Nucleus accumbens (tissue), 56 donors: Measurements from ENCODE around the gene KLF13.
"Not testable (repeated sequence)": the region's sequence is repeated elsewhere in the genome, so short reads cannot be mapped to it uniquely, and the experiment has no call there.

Experiments used
- DNase-seq, 56 donors: peaks; one replicate each; lab custom pipeline; 2025; lab: John Stamatoyannopoulos, UW

KLF13 gene

DNA sequence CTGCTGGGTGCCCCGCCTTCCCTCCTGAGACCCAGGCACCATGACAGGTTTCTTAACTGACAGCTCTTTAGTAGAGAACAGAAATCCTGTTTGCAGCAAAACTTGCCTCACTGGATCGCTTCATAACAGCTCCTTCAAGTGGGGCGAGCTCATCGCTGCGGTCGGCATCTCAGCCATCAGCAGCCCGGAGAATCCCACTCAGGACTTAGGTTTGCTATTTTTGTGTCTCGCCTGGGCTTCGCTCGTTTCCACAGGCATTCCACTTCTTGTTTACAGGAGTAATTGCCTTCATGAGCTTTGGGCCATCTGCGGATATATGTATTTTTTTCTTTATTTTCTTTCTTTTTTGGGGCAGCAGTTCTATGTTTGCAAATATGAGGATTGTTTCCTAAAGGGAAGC, 15.7 kb downstream of the KLF13 start:
- DNase-seq, result no peak

DNA sequence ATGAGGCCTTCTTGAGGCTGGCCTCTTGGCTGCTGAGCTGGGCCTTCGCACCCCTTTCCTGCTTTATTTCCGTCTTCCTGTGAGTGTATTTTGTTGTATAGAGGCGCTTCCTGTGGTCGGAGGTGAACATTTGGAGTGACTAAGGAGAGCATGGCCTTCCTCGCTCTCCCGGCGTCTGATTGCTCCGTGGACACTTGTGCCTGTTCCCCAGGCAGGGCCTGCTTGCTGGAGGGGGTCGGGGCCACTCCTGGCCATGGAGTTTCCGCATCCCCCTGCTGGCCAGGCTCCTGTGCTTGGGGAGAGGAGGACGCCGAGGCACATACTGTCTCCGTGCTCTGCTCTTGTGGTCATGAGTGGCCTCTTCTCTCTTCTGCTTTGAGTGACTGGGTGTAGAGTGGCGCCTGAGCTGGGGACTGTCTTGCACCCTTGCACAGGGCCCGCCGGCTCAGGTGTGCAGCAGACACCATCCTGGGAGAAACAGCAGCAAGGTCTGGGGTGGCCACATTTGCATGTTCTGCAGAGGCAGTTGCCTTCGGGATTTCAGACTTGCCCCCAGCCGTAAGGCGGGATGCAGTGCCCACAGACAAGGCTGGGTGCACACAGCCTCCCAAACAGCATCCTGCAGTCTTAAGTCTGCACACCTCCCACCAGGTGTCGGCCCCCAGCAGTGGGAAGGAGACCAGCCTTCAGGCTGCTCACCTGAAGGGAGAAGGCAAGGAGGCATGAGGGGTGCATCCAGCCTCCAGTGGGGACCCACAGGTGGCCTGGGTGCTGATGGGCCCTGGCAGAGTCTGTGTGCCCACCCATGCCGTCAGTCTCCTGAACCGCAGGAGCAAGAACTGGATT, 16.4 kb downstream of the KLF13 start:
- DNase-seq, result no peak

DNA sequence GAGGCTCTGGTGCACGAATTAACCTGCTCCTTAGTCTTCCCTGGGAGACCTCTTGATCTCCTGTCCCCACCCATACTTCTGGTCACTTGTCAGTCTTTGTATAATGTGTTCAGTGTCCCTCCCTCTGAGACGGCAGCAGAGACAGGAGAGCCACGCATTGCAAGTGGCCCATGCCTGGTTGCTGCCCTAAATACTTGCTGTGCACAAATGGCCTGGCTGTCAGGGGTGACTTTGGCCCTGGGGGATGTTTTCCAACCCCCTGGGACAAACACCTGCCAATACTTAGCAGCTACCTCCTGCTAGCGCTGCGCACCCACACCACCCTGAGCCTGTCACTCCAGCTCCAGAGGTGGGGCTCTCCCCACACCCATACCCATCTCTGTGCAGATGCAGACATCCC, 17.2 kb downstream of the KLF13 start:
- DNase-seq, result no peak

DNA sequence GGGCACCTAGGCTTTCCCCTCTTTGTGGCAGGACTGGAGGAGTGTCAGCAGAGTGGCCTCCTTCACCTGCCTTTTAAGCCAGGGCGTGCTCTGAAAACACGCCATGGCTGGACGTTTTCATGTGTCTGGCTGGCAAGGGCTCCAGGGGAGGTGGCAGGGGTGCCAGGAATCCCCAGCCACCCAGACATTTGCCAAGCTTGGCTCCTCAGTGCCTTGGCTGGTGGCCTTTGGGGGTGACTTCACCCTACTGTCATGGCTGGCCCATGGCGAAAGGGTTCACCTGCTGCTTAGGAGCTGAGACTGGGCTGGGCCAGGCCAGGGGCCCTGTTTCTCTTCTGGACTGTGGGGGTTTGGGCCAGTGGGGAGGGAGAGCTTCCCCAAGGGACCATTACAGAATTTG, 17.6 kb downstream of the KLF13 start:
- no peak for DNase-seq

DNA sequence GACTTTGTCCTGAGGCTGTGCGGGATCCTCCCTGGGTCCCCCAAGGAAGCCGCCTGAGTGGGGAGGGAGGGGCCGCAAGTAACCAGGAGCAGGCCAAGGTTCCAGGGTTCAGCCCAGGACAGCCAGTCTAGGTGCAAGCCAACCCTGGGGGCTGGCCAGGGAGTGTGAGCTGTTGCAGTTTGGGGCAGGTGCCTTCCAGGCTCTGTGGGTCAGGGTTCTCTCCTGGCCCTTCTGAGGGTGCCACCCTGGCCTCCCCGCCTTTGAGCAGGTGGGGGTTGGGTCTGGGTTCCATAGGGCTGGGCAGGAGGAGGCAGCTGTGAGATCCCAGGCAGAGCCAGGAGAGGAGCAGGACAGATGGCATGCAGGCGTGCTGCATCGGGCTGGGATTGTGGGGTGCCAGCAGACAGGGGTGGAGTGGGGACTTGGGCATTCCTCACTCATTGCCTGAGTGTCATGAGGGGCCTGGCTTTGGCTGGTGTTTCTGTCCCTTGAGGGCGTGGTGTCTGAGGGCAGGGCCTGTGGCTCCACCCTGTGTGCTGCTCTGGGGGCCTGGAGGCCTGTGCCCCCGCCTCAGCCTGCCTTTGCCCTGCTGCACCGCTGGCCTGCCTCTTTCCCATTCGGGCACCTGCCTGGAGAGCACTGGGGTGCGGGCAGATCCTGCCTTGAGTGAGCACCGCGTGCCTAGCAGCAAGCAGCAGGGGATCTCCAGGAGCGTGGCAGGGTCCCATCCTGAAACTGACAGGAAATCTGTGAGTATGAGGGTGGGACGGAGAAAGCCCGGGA, 18.4 kb downstream of the KLF13 start:
- no peak for DNase-seq

DNA sequence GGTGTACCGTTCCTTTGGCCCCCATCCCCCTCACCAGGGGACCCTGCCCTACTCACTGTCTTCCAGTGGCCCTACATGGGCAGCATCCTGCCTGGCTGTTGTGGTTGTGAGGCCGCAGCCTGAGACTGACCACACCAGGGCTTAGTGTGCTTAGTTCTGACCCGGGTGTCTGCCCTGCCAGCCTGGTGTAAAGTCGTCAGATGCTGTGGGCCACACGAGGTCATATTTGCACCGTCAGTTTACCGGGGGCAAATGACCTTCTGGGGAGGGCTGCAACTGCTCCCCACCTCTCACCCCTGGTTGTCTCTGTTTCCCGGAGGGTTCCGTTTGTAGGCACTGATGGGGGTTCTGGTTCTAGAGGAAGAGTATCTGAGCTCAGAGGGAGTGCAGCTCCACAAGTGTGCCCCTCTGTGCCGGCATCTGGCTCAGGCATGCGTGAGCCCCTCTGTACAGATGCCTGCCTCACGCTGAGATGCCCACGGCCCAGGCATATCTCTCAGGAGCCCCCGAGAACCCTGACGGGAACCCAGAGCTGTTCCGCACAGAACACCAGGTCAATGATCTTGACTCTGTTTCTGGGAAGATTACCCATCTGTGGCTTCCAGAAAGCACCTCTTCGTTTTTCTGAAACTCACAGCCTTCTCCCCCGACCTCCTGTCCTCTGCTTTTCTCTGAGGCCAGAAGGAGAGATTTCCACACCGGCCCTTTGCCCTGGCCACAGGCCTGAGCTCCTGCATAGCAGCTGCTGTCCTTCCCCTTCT, 19.2 kb downstream of the KLF13 start:
- no peak for DNase-seq

DNA sequence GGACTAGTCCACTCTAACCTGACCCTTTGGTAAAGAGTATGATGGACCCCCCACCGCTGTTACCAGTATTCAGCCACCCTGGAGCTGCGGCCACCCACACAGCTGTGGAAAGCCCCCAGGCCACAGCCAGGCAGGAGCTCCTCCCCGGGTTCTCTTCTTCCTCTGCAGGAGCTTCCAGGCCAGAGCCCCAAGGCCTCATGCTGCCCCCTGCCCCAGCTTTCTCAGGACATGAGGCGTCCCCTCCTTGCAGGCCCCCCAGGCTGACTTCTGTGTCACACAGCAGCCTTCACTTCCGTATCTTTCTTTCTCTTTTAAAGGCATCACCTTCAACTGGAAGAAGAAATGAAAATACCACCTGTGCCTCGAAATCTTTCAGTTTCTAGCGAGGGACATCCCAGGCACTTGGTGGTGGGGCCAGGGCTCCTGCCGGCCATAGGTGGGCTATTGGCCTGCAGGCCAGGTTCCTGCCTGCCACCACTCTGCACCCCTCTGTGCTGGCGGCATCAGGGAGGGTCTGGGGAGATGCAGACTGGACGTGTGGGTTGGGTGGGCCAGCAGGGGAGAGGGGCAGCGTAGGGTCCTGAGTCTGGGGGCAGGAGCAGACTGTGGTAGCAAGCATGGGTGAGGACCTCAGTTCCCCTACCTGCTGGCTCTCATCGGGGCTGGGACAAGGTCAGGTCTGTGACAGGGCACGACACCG, 19.9 kb downstream of the KLF13 start:
- no peak for DNase-seq

DNA sequence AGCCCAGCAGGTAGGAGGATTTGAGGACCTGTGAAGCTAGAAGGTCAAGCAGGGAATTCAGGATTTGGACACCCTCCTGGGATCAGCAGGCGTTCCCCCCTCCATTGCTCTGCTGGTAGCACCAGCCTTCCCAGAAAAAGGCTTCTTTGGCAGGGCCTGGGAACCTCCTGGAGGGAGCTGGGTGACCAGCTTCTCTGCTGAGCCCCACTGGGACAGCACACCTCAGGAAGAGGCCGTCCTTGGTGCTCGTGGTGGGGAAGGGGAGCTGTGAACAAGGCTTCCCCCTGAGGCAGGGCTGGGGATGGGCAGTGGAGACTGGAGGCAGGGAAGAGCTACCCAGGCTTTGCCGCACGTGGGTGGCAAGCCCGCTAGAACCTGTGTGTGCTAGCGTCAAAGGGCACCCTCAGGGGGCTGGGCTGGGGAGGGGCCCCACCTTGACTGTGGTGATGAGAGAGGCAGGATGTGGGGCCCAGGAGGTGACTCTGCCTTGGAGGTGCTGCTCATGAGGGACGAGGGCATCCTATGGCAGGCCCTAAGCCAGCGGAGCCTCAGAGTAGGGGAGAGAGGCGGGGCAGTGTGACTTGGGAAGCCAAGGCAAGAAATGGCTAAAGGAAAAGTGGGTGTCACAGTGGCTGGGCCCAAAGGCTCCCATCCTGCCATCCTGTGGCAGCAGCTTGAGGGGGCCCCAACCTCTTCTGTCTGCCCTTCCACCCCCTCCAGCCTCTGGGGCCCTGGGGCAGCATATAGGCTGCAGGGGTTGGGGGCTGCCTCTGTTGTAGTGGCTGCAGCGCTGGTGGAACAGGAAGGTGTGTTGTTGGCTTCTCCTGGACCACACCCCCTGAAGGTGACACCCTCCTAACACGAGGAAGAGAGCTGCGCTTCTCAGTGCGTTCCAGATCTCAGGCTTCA, 20.7 kb downstream of the KLF13 start:
- DNase-seq, result no peak

DNA sequence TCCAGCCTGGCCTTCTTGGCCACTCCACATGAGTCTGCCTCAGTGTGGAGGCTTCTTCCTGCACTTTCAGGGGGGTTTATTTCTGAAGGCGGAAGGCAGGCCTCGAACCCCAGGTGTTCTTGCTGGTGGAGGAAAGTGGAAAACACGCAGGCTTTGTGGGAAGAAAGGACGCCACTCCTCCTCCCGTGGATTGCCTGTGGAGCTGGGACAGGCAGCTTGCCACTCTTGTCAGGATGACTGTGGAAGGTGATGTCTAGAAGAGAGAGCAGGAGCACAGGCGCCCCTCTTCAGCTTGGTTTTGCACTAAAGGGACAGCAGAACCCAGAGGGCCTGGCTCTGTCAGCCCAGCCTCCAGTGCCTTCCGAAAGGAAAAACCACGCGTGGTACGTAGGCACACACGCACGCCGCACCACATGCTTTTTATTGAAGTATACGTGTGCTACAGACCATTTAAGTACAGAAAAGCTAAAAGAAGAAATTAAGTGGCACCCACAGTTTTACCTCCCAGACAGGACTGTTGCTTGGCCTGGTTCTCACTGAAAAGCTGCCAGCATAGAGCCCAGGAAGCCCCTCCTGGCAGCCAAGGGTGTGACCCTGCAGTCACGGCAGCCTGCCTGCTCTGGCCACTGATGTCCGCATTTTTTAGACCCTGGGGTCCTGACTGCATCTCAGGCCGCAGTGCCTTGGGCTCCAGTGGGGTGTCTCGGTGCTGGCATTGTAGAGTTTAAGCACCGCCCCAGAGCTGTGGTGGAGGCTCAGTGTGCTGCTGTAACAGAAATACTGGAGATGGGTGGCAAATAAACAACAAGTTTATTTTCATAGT, 21.6 kb downstream of the KLF13 start:
- DNase-seq, result no peak

DNA sequence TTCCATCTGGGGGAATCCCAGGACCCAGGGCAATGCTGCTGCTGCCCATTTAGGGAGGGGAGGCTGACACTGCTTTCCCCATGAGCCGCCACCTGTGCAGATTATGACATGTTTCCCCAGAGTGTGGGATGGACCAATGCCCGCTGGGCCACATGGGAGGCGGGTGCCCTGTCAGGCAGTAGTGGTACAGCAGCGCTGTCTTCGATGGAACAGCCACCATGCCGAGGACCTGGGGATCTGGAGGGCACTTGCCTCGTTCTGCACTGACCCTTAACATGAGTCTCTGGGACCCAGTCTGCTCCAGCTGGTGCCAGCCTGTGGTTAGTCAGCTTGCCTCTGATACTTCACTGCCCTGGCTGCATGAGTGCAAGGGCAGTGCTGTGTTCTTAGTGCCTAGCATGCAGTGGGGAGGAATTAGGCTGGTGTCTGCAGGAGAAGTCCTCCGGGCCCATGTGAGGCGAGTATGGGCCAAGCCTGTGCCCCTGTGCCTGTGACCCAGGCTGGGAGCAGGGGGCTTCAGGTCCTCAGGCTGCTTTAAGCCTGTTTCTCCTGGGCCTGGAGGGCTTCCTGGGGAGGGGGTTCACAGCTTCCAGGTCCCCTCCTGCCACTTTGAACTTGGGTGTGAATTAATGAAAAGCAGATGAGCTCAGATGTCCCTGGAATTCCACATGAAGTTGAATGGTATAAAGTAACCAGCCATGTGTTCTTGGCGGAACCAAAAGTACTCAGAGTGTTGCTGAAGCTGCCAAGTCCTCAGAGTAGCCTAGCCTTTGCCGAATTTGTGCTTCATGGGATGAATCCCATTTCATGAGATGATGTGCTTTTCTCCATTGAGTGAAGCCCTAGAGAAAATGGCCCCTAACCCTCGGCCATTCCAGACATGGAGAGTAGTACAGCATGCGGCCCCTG, 22.9 kb downstream of the KLF13 start:
- DNase-seq, result peak in 2 of 56 donors; percentile 37 to 46

DNA sequence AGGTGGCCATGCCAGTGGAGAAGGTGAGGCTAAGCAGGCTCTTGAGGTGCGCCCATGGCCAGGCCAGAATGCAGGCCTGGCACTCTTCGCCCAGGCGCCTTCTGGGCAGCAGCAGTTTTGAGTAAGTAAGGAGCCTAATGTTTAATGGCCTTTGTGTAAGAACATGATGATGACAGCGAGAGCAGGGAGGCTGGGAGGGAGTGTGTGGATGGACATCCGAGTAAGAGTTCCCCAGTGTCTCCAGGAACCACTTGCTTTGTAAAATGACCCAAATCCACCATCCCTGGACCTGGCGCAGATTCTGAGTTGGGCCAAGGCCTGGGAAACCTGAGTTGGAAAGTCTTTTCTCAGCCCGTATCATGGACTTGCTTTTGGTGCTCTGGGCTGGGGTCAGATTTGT, 24.1 kb downstream of the KLF13 start:
- DNase-seq, result no peak

DNA sequence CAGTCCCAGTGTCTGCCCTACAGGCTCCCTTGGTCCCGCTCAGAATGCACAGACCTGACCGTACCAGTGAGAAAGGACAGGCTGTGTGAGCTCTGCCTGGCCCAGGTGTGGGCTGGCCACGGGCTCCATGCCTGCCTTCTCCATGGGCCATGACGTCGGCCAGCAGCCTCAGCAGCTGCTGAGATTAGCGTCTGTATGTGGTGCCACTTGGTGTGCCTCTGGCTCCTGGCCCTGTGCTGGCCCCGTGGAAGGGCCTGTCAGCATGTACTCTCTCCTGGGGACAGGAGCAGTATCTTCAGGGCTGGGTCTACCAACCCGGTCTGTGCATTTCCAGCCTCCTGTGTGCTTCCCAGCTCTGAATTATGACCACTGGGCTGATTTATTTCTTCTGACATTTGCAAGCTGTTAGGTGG, 25.7 kb downstream of the KLF13 start:
- DNase-seq, result peak in 2 of 56 donors; percentile 19 to 32

DNA sequence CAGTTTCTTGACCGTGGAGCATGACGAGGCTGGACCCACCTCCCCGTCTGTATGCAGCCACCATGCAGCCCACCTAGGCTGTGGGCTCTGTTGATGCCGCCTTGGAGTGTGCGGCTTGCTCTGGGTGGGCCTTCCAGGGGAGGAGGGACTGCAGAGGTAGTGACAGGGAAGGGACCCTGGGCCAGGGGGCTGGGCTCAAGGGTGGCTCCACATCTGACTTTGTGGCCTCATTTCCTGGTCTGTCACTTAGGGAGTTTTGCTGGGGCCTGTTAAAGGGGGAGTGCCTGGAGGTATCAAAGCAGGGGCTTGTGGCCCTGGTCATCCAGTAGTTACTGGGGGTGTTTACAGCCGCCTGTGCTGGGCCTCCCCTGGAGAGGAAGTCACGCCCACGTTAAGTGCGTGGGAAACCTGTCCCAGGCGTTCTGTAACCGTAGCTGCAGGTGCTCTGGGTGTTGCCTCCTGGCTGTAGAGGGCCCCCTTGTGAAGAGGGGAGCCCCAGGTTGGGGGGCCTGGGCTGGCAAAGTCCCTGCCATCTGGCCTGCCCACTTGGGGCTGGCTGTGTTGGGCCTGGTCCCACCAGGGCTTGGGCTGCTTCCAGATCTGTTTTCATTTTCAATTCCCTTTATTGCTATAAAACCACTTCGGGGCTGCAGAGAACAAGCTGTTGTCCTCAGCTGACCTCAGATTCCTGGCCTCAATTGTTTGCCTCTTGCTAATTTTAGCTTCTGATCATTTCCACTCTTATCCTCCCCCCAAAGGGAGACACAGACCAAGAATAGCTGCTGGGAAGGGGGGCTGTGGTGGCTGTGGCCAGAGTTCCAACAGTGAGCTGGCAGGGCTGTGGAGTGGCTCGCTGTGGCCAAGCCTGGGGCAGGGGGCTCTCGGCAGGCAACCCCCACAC, 26.5 kb downstream of the KLF13 start:
- DNase-seq, result peak in 42 of 56 donors; percentile 18 to 78 (median 55)

DNA sequence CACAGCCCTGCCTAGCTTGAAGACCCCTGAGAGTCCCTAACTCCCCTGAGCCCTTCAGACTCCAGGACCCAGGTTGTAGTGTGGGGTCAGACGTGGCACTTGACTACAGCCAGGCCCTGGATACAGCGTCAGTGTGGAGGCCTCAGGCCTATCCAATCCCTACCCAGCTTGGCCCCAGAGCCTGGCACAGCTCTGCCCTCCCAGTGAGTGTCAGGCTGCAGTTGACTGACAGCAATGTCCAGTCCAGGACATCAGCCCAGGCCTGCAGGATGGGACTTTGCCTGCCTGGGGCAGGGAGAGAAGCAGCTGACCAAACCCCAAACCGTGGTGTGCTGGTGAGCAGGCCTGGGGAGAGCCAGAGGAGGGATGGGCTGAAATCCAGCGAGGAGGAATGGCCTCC, 27.3 kb downstream of the KLF13 start:
- peak in 36 of 56 donors; percentile 19 to 89 (median 56) for DNase-seq

DNA sequence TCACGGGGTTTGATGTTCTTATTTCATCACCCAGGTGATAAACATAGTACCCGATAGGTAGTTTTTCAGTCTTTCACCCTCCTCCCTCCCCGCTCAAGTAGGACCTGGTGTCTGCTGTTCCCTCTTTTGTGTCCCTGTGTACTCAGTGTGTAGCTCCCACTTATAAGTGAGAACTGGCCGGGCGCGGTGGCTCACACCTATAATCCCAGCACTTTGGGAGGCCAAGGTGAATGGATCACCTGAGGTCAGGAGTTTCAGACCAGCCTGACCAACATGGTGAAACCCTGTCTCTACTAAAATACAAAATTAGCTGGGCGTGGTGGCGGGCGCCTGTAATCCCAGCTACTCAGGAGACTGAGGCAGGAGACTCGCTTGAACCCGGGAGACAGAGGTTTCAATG, 29.5 kb downstream of the KLF13 start:
- DNase-seq, result not testable (repeated sequence)

DNA sequence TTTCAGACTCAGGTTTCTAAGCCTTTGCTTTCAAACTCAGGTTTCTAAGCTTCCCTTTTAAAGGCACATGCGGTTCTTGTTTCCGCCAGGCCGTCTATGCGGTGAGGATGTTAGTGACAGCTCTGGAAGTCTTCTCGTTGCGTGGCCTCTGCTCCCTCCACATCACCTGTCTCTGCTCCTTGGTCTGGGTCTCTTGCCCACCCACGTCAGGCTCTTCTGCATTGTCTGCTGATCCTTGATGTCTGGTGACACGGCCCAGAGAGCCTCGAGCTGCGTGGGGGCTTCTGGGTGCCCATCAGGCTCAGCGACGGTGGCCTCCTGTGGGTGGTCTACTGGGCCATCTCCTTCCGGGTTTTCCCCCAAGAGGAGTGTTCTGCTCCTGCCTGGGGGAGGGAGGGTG, 30.5 kb downstream of the KLF13 start:
- DNase-seq, result no peak
